Umbilical cord (tissue), 2 donors: ENCODE measurements around the gene SIL1. TPM values are rescaled to one million over a fixed set of nuclear protein-coding genes. Genes with fewer than 3 reads are reported as not detected.
"Not testable (repeated sequence)": the region's sequence is repeated elsewhere in the genome, so short reads cannot be mapped to it uniquely, and the experiment has no call there.

ENCODE experiments used
- DNase-seq: peaks from one replicate; pipeline ENCODE4 v3.0.0-alpha.2; 2015; ENCODE audit warnings: low spot score
- total RNA-seq: library from RNA; depleted of rRNA; stranded (reverse); fragments of >200 nt; gene quantifications from one replicate; pipeline ENCODE4 v1.2.3, GENCODE V29; 2014; ENCODE audit warnings: low replicate concordance; ENCODE audit not compliant: insufficient read depth

Gene SIL1
- total RNA-seq, 1 donor from 2014 or later: 48.9 TPM

GRCh38 chr5:139204196-139204595 is 6.0 kb upstream of the SIL1 start:
- no peak for DNase-seq

DNA sequence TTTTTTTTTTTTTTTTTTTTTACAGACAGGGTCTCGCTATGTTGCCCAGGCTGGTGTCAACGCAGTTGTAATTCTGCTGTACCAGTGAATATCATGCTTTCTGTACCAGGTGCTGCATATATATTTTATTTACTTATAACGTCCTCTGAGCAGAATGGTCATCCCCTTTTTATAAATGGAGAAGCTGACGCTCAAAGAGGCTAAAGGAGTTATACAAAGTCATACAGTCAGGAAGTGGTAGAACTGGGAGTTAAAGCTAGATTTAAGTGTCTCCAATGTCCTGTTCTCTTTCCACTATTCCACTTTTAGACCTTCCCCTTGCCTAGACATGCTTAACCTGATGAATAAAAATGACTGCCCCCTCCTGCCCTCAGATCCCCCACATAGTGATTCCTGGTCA is 1.2 kb upstream of the SIL1 start:
- DNase-seq: no peak

DNA sequence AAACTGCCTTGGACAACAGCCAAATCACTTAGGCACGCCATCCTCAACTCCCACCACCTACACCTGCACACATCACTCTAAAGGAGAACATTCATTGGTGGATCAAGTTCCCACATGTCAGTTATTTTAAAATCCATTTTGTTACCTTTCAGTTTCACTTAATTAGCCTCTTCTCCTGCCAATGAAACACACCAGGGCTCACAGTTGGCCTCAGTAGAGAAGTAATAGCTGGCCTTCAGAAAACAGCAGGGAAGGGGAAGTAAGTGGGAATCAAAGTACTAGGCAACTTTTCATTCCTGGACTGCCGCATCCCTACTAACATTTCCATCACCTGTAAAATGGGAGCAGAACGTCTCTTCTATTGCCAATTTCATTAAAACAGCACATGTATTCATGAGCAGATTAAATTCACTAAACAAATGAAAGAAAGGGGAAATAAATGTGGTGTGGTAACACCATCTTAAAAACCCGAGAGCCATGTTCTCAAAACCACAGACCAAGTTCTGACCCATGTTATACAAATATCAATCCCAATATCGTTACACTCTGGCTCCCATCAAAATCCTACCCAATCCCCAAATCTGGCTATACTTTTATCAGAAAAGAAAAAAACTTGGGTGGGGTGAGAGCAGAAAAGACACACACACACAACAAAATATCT is 1.7 kb downstream of the SIL1 start:
- DNase-seq: no peak

DNA sequence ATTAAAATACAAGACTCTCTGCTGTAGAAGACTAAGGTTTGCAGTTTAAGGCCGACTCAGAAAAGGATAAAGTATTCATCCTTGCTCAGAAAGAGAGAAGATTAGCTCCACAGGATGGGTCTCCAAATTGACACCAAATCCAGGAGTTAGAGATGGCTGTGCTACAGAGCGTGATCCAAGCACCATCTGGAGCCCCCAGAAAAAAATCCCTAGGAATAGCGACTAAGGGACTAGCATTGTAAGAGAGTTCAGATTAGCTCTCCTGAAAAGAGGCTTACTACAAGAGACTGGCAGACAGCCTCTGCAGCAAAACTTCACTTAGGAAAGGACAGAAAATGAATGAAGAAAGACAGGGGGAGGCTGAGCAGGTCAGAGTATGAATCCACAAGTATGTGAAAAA is 3.7 kb downstream of the SIL1 start:
- no peak for DNase-seq

GRCh38 chr5:139193928-139194327 is 4.2 kb downstream of the SIL1 start:
- no peak for DNase-seq

- not testable (repeated sequence) for DNase-seq
Measured at GRCh38 chr5:139192906-139193305, 5.3 kb downstream of the SIL1 start.

DNA sequence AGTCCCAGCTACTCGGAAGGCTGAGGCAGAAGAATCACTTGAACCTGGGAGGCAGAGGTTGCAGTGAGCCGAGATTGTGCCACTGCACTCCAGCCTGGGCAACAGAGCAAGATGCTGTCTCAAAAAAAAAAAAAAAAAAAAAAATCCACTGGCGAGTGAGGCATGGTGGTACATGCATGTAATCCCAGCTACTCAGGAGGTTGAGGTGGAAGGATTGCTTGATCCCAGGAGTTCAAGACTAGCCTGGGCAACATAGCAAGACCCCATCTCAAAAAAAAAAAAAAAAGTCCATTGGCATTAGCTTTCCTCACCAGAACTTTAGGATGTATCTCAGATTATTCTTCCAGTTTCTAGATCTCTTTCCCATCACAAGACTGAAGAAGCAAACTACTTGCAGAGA is 6.2 kb downstream of the SIL1 start:
- DNase-seq: not testable (repeated sequence)

GRCh38 chr5:139190125-139190524 is 8.0 kb downstream of the SIL1 start:
- DNase-seq: peak; percentile 75

DNA sequence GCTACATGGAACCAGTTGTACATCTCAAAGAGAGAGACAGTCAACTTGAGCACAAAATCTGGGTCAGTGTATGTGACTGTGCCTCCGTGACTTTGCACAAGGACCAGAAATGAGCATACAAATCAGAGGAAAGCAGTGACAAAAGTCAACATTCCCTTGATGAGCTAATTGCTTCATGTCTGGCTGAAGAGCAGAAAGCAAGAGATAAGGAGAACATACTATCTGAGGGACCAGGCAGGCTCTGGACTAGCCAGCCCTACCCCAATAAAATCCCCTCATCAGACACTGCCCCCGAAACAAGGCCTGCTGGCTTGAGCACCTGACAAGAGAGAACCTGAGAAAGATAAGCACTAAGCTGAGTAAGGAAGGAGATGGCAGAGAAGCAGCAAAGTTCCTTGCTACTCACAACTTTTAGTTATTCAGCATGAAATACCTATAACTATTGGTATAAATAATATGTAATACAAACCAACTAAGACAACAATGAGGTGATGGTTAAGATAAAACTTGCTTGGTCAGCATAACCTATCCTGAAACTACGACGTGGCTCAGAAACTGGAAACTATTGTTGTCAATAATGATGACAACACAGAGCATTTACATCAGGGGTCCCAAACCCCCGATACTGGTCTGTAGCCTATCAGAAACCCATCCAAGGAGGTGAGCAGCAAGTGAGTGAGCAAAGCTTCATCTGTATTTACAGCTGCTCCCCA is 9.5 kb downstream of the SIL1 start:
- no peak for DNase-seq

GRCh38 chr5:139186752-139187326 is 11.3 kb downstream of the SIL1 start:
- no peak for DNase-seq

DNA sequence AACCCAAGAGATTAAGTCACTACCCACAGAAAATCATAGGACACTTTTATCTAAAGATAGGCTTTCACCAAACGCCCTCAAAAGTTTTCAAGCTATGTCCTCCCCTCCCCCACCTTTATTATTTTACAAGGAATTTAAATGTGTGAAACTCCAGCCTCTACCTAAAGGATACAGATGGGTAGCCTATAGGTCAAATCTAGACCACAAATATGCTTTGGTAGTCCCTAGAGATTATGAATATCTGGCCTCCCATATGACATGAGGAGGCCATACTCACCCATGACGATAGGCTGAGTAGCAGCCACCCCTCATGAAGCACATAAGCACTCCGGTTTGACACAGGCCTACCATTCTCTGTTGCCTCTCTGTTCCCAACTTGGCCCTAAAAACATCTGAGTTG is 11.9 kb downstream of the SIL1 start:
- DNase-seq: no peak

GRCh38 chr5:139185589-139185988 is 12.6 kb downstream of the SIL1 start:
- no peak for DNase-seq

- DNase-seq: no peak
Measured at GRCh38 chr5:139183502-139183901, 14.7 kb downstream of the SIL1 start.

- no peak for DNase-seq
Measured at GRCh38 chr5:139182528-139183296, 15.5 kb downstream of the SIL1 start.

DNA sequence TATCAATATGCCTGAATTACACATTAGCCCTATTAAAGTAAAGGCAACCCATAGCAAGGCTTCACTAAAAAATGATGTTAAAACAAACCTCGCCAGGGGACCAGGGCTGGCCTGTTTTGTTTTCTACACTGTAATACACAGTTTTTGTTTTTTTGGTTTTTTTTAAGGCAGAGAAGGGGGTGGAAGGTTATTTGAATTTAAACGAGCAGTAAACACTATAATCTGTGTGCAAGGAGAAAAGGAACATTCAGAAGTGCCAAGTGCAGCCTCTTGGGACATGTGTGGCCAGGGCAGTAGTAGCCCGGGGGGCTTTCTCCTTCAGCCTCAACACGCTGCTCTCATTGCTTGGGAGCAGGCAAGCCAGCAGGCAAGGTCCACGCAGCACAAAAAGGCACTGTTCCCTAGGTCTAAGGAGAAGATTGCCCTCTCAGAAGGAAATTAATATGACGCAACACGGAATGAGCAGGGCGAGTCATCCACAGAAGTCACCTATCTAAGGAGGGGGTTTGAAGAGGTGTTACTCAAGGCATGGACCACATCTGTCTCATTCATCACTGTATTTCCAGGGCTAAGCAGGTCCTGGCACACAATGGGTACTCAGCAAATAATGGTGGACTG is 16.2 kb downstream of the SIL1 start:
- DNase-seq: no peak

- DNase-seq: peak; percentile 25
Measured at GRCh38 chr5:139181322-139181730, 16.8 kb downstream of the SIL1 start.

DNA sequence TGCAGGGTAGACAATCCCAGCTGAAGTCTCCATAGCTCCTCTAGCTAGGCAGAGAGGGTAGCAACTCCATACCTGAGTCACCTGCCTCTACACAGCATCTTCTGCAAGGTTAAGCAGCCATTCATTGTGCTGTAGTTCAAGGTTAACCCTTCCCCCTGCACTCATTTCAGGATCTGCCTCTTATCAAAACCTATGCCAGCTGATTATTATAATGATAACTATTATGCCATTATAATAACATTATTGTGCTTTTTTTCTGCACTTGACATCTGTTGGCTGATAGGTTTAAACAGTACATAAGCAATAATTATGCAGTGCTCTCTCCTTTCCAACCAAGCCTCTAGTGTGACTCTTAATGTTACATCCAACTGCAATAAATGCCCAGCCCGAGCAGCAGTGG is 17.3 kb downstream of the SIL1 start:
- DNase-seq: no peak

DNA sequence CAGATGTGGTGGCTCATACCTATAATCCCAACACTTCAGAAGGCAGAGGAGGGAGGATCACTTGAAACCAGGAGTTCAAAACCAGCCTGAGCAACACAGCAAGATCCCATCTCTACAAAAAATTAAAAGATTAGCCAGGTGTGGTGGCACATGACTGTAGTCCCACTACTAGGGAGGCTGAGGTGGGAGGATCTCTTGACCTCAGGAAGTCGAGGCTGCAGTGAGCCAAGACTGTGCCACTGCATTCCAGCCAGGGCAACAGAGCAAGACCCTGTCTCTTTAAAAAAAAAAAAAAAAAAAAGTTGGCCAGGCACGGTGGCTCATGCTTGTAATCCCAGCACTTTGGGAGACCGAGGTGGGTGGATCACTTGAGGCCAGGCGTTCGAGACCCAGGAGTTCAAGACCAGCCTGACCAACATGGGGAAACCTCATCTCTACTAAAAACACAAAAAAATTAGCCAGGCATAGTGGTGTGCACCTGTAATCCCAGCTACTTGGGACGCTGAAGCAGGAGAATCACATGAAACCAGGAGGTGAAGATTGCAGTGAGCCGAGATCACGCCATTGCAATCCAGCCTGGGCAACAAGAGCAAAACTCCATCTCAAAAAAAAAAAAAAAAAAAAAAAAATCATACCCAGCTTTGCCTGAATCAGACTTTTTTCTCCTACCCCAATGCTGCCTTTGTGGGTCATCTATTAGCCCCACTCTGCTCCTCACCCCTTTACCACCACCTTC is 18.2 kb downstream of the SIL1 start:
- DNase-seq: not testable (repeated sequence)

GRCh38 chr5:139178935-139179334 is 19.2 kb downstream of the SIL1 start:
- DNase-seq: peak; percentile 83

DNA sequence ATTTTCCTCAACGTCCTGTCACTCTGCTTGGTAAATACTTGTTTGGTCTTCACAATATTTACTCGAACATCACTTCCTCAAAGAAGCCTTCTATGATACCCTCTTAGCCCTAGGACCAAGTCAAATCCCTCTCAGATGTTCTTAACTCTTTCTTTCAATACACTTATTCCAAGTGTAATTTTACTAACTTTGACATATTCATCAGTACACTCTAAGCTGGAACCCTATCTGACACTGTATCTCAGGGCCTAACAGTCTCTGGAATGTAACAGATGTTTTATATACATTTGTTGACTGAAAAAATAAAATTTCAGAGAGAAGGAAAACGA is 19.6 kb downstream of the SIL1 start:
- DNase-seq: no peak
